Measurements from ENCODE around the gene SERTAD1. TPM values are rescaled to one million over a fixed set of nuclear protein-coding genes. Genes with fewer than 3 reads are reported as not detected.

SERTAD1 gene
- total RNA-seq, 2 experiments from 2014 or later: 26.4 to 26.5 TPM

DNA sequence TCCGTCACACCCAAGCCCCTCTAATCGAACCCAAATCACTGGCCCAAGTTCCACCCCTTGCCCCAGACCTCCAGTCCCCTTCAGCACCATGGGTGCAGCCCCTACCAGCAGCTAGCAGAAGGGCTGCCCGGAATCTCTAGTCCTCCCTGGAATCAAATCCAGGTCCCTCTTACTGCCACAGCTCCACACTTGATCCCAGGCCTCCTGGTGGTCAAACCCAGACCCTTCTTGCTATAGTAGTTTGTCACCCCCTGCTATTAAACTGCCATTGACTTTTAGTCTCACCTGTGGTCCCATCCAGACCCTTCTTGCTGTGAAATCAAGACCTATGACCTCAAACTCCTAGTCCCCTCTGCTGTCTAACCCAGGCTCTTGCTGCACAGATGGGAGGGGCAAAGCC lies 44.5 kb downstream of the SERTAD1 start:
- no peak for ATAC-seq (ENCODE audit: poor library complexity)
- no peak overlapping the region for H3K4me3 Mint-ChIP-seq
- H3K9me3 Mint-ChIP-seq: no peaks in the 10 kb centered on the region
- no peaks in the 10 kb centered on the region for H3K4me1 Mint-ChIP-seq (ENCODE audit: low read depth)
- no peak for DNase-seq
- peaks cover 10% of the 10 kb centered on the region for H3K36me3 Mint-ChIP-seq (ENCODE audit: low read depth)
- H3K4me3 ChIP-seq (ENCODE audit: low read length): no peak overlapping the region
- ChIA-PET CTCF (interaction anchor here (0.6 kb wide), 1 partner anchor 981 kb away, joined by 3 read pairs; no protein-coding TSS in a partner anchor), POLR2A (no interaction called here)
- no peaks in the 10 kb centered on the region for H3K27me3 ChIP-seq (ENCODE audit: control insufficient read depth in 1 of 2, insufficient read depth in 2 of 2, low read length in 2 of 2)
- H3K27me3 Mint-ChIP-seq: no peaks in the 10 kb centered on the region
- intact Hi-C loops (cut with DNase I, micrococcal nuclease): no loop called here
- H3K27ac ChIP-seq (ENCODE audit: low read depth in 1 of 2, low read length in 2 of 2): no peak overlapping the region
- TF ChIP-seq, protein P1, sequence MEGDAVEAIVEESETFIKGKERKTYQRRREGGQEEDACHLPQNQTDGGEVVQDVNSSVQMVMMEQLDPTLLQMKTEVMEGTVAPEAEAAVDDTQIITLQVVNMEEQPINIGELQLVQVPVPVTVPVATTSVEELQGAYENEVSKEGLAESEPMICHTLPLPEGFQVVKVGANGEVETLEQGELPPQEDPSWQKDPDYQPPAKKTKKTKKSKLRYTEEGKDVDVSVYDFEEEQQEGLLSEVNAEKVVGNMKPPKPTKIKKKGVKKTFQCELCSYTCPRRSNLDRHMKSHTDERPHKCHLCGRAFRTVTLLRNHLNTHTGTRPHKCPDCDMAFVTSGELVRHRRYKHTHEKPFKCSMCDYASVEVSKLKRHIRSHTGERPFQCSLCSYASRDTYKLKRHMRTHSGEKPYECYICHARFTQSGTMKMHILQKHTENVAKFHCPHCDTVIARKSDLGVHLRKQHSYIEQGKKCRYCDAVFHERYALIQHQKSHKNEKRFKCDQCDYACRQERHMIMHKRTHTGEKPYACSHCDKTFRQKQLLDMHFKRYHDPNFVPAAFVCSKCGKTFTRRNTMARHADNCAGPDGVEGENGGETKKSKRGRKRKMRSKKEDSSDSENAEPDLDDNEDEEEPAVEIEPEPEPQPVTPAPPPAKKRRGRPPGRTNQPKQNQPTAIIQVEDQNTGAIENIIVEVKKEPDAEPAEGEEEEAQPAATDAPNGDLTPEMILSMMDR (IDR thresholded peaks at IDR 0.05): no peak
- H3K27ac Mint-ChIP-seq: no peak overlapping the region
- H3K4me1 ChIP-seq (ENCODE audit: insufficient read depth, low read length): no peaks in the 10 kb centered on the region
- H3K9me3 ChIP-seq (ENCODE audit: control insufficient read depth in 1 of 2, insufficient read depth in 1 of 2, low read length in 2 of 2): no peaks in the 10 kb centered on the region
- H3K36me3 ChIP-seq (ENCODE audit: insufficient read depth, low read length): peaks cover 6% of the 10 kb centered on the region

DNA sequence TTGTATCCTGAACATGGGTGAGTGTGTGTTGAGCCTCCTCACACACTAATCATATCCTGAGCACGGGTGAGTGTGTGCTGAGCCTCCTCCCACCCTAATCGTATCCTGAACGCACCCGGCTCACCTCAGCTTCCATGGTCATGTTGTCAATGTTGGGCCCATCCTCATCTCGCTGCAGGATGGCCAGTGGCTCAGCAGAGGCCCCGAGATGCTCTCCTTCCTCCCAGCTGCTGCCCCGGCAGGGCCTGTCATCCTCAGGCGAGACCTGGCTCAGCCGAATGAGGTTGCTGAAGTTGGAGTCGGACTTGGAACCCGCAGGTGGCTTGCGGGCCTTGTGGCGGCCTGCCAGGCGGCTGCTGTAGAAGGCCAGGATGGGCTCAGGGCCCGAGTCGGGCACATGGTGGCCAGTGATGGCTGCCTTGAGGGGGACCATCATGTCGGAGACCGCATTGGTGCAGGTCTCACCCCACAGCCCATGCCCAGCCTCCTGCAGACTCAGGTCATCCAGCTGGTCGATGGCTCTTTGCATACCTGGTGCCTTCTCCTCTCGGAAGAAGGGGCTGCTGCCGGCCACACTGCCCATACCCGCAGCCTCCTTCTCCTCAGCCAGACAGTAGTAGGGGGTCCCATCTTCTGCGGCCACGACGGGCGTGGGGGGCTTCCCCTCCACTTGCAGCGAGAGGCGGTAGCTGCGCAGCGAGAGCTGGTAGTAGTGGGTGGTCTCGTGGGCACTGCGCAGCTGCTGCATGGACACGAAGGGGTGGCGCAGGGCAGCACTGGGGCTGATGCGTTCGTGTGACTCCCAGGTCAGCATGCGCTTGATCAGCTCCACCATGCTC lies 45.4 kb downstream of the SERTAD1 start:
- H3K9me3 Mint-ChIP-seq: no peaks in the 10 kb centered on the region
- Histone ChIP-seq H3K27me3 (ENCODE audit: control insufficient read depth in 1 of 2, insufficient read depth in 2 of 2, low read length in 2 of 2) (no peaks in the 10 kb centered on the region), H3K4me1 (ENCODE audit: insufficient read depth, low read length) (no peaks in the 10 kb centered on the region), H3K4me3 (ENCODE audit: low read length) (no peak overlapping the region), H3K36me3 (ENCODE audit: insufficient read depth, low read length) (peaks cover 6% of the 10 kb centered on the region), H3K27ac (ENCODE audit: low read depth in 1 of 2, low read length in 2 of 2) (no peak overlapping the region), H3K9me3 (ENCODE audit: control insufficient read depth in 1 of 2, insufficient read depth in 1 of 2, low read length in 2 of 2) (no peaks in the 10 kb centered on the region)
- ATAC-seq (ENCODE audit: poor library complexity) (no peak), DNase-seq (no peak)
- H3K4me1 Mint-ChIP-seq (ENCODE audit: low read depth): no peaks in the 10 kb centered on the region
- H3K4me3 Mint-ChIP-seq: no peak overlapping the region
- peaks cover 12% of the 10 kb centered on the region for H3K36me3 Mint-ChIP-seq (ENCODE audit: low read depth)
- no peak overlapping the region for H3K27ac Mint-ChIP-seq
- no peaks in the 10 kb centered on the region for H3K27me3 Mint-ChIP-seq
- ChIA-PET CTCF (no interaction called here), POLR2A (no interaction called here)
- TF ChIP-seq, protein P1 (IDR thresholded peaks at IDR 0.05): no peak
- intact Hi-C loops (cut with DNase I, micrococcal nuclease): no loop called here

DNA sequence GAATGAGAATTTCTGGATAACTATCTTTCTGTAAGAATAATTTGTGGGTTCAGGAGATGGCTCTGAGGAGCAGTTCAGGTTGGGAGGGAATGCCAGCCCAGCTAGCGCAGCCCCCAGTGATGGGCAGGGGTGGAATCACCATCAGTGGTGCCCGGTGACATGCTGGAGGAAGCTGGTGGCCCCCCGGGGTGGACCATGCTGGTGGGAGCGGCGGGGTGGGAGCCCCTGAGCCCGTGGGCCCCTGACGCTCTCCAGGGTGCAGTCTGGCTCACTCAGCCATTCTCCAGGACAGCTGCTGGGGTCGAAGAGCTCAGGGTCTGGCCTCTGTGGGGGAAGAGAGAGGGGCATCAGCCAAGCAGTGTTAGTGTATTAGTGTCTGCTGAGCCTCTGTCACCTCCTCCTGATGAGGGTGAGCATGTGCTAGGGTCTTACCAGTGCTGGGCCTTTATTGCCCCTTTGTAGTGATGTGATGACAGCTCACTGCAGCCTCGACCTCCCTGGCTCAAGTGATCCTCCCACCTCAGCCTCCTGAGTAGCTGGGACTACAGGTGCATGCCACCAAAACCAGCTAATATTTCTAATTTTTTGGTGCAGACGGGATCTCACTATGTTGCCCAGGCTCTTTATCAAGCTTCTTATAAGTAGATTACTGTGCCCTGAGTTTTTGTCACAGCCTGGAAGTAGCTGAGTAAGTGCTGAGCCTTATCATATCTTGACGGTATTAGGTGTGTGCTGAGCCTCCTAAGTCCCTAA lies 46.2 kb downstream of the SERTAD1 start:
- Histone ChIP-seq H3K36me3 (ENCODE audit: insufficient read depth, low read length) (peaks cover 6% of the 10 kb centered on the region), H3K27ac (ENCODE audit: low read depth in 1 of 2, low read length in 2 of 2) (no peak overlapping the region), H3K4me1 (ENCODE audit: insufficient read depth, low read length) (peaks cover 2% of the 10 kb centered on the region), H3K27me3 (ENCODE audit: control insufficient read depth in 1 of 2, insufficient read depth in 2 of 2, low read length in 2 of 2) (no peaks in the 10 kb centered on the region), H3K4me3 (ENCODE audit: low read length) (no peak overlapping the region), H3K9me3 (ENCODE audit: control insufficient read depth in 1 of 2, insufficient read depth in 1 of 2, low read length in 2 of 2) (no peaks in the 10 kb centered on the region)
- DNase-seq: no peak
- intact Hi-C loops (cut with DNase I, micrococcal nuclease): loop anchor here in 1 of 2 experiments (5.0 kb wide), 1 partner anchor 62 kb away; no protein-coding TSS in a partner anchor
- H3K9me3 Mint-ChIP-seq: no peaks in the 10 kb centered on the region
- no peak for ATAC-seq (ENCODE audit: poor library complexity)
- no peak overlapping the region for H3K27ac Mint-ChIP-seq
- peaks cover 3% of the 10 kb centered on the region for H3K4me1 Mint-ChIP-seq (ENCODE audit: low read depth)
- TF ChIP-seq, protein P1 (IDR thresholded peaks at IDR 0.05): no peak
- ChIA-PET CTCF (no interaction called here), POLR2A (no interaction called here)
- H3K27me3 Mint-ChIP-seq: no peaks in the 10 kb centered on the region
- H3K36me3 Mint-ChIP-seq (ENCODE audit: low read depth): peaks cover 18% of the 10 kb centered on the region
- H3K4me3 Mint-ChIP-seq: no peak overlapping the region

Measured in CD4-positive, alpha-beta T cell (primary cell).